OCI-LY3 (cell line): Measurements from ENCODE around the gene RNASE12.

Source experiments
- EZH2phosphoT487 ChIP-seq: fragments of 200-600 bp; shearing (Covaris generic); IDR thresholded peaks from 2 replicates; pipeline ENCODE4 v1.6.1; 2018; ENCODE audit warnings: antibody characterized with exemption, mixed run types, low read depth
- TF ChIP-seq, protein P1 (sequence below): fragments of 200-600, 300-600 bp; sonication (generic); IDR thresholded peaks from 2 replicates; pipeline ENCODE4 v1.5.1; 2014; ENCODE audit warnings: antibody characterized with exemption, low read length, low read depth

DNA sequence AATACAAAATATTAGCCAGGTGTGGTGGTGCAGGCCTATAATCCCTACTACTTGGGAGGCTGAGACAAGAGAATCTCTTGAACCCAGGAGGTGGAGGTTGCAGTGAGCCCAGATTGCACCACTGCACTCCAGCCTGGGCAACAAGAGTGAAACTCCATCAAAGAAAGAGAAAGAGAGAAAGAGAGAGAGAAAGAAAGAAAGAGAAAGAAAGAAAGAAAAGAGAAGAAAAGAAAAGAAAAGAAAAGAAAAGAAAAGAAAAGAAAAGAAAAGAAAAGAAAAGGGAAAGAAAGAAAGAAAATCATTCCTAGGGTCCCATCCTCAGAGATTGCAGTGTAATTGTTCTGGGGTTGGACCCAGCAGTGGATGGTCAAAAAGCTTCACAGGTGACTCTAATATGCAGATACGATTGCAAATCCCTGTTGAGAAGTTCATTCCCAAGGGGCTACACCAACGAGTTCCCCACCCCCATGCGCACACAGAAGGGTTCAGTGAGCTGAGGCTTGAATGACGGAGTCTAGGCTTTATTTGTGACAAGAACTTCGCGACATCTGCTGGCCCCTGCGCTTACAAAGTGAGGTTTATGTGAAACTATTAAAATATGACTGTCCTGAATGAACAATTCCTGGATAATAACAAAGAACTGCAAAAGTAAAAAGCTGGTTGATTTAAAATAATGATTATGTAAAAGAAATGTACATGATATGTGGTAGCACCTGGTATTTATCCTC, 17.4 kb upstream of the RNASE12 start:
- TF ChIP-seq EZH2phosphoT487: no peak
- TF ChIP-seq, protein P1, sequence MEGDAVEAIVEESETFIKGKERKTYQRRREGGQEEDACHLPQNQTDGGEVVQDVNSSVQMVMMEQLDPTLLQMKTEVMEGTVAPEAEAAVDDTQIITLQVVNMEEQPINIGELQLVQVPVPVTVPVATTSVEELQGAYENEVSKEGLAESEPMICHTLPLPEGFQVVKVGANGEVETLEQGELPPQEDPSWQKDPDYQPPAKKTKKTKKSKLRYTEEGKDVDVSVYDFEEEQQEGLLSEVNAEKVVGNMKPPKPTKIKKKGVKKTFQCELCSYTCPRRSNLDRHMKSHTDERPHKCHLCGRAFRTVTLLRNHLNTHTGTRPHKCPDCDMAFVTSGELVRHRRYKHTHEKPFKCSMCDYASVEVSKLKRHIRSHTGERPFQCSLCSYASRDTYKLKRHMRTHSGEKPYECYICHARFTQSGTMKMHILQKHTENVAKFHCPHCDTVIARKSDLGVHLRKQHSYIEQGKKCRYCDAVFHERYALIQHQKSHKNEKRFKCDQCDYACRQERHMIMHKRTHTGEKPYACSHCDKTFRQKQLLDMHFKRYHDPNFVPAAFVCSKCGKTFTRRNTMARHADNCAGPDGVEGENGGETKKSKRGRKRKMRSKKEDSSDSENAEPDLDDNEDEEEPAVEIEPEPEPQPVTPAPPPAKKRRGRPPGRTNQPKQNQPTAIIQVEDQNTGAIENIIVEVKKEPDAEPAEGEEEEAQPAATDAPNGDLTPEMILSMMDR: peak; percentile 35
